Left lung (tissue), 10 donors: ENCODE measurements around the gene AKAP12. TPM values are rescaled to one million over a fixed set of nuclear protein-coding genes. Genes with fewer than 3 reads are reported as not detected.

Experiments
- ATAC-seq: fragments of 200-7000 bp; cut with Tn5 transposase; one replicate; pipeline ENCODE4 v1.9.1; 2020; ENCODE audit warnings: moderate library complexity
- DNase-seq, 4 donors: peaks; one replicate each; pipeline ENCODE4 v3.0.0-alpha.2; 2013 to 2020
- H3K27ac ChIP-seq, 2 donors: fragments of 200-600 bp; sonication (generic) in 1 of 2; one replicate each; pipeline versions ENCODE4 v1.5.0 to v1.8.0; 2020 to 2021
- H3K27me3 ChIP-seq, 2 donors: fragments of 200-600 bp; sonication (generic) in 1 of 2; one replicate each; pipeline versions ENCODE4 v1.5.0 to v1.8.0; 2020 to 2021
- H3K36me3 ChIP-seq, 2 donors: fragments of 200-600 bp; sonication (generic) in 1 of 2; one replicate each; pipeline versions ENCODE4 v1.5.0 to v1.8.0; 2020 to 2021
- H3K4me1 ChIP-seq, 2 donors: fragments of 200-600 bp; one replicate each; pipeline ENCODE4 v1.8.0; 2021
- H3K4me3 ChIP-seq, 2 donors: fragments of 200-600 bp; sonication (generic) in 1 of 2; one replicate each; pipeline versions ENCODE4 v1.5.0 to v1.8.0; 2020 to 2021; ENCODE audit warnings: mild to moderate bottlenecking in 1 of 2
- H3K9me3 ChIP-seq, 2 donors: fragments of 200-600 bp; sonication (generic) in 1 of 2; one replicate each; pipeline versions ENCODE4 v1.5.0 to v1.8.0; 2020 to 2021
- CTCF ChIP-seq, 2 donors: fragments of 200-600 bp; sonication (generic) in 1 of 2; IDR thresholded peaks; one replicate each; pipeline versions ENCODE4 v1.5.0 to v1.8.0; 2021; ENCODE audit warnings: antibody characterized with exemption in 2 of 2
- intact Hi-C, 2 donors: fragments of 100-400 bp; cut with DNase I; formaldehyde crosslinking; loops; one replicate each; pipeline versions ENCODE4 v1.11.2 to v1.14.2; 2022
- polyA plus RNA-seq, 6 donors: library from polyadenylated mRNA; unstranded; fragments of 120-200 nt; gene quantifications; one replicate each; pipeline ENCODE4 v1.2.1, GENCODE V29; 2013; ENCODE audit not compliant: insufficient read length in 6 of 6
- total RNA-seq, 2 donors: library from RNA; stranded (reverse); fragmentation: NEBNext Ultra II Directional; extraction: Animal tissue kit (Norgen Biotek cat#: 25700); gene quantifications; one replicate each; pipeline ENCODE4 v1.2.1, GENCODE V29; 2021
- donor health status: DM: no; HTN: yes; CAD: no.
- donor health status: DM: no; HTN: no; CAD: no.

AKAP12 gene
- total and polyA plus RNA-seq, 8 donors: 28.9 to 125 (median 98.7) TPM

DNA sequence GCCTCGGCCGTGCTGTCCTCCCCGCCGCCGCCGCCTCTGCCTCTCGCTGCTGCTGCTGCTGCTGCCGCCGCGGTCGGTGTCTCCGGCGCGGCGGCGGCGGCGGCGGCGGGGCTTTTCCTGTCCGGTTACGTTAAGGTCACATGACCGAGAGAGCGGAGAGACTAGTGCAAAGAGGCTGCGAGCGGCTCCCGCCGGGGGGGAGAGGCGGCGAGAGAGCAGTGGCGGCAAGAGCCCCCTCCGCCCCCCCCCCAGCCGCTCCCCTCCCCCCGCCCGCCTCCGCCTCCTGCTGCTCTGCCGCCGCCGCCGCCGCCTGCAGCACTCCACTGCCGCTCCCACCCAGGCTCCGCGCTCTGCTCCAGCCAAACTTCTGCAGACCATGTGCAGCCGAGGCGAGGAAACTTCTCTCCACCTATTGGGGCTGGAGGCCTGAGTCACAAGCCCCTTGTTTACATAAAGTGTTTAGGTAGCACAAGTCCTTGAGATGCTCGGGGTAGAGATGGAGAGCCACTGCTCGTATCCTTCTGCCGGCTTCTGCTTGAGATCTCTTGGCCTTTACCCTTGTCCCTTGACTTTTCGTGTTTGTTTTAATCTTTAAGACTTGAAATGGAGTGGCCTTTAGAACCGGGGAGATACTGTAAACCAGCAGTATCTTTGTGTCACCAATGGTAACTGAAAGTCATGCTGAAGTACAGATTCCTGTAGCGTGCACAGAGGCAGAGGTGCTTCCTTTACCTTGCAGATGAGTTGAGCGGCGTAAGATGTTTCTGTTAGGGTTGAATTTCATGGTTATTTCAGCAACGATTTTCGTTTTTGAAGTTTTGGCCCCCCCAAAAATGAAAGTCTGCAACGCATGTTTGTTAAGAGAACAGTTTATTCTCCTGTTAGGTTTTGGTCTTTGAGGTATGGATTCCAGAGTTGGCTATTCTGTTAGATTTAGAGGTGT is 152.0 kb downstream of the AKAP12 start, which contains the start of gene ZBTB2:
Gene ZBTB2, minus strand, starts transcription at position 89 of the 943 bp plus-strand sequence. CDS start 17,922 bp downstream, outside the sequence.
- TF ChIP-seq CTCF (IDR thresholded peaks at IDR 0.05): no peak
- H3K36me3 ChIP-seq: no peaks in the 10 kb centered on the region
- intact Hi-C loops: no loop called here
- H3K9me3 ChIP-seq: no peaks in the 10 kb centered on the region
- H3K4me3 ChIP-seq: peak within 1 kb of the TSS; percentile 98 to 99
- peak; percentile 13 for ATAC-seq
- peak; percentile 42 to 90 (median 76) for DNase-seq
- peak within 1 kb of the TSS; percentile 99 to 100 for H3K27ac ChIP-seq
- H3K4me1 ChIP-seq: peaks cover 18 to 63% of the 10 kb centered on the region in 2 donors
- H3K27me3 ChIP-seq: no peaks in the 10 kb centered on the region

- Histone ChIP-seq H3K9me3 (no peaks in the 10 kb centered on the region), H3K36me3 (peaks cover 0 to 4% of the 10 kb centered on the region in 2 donors), H3K4me3 (peak overlapping the region; percentile 98 to 99), H3K27ac (peak overlapping the region; percentile 99 to 100), H3K27me3 (no peaks in the 10 kb centered on the region), H3K4me1 (peaks cover 18 to 62% of the 10 kb centered on the region in 2 donors)
- ATAC-seq (no peak), DNase-seq (no peak)
- intact Hi-C loops: no loop called here
- TF ChIP-seq CTCF (IDR thresholded peaks at IDR 0.05): no peak
Measured at GRCh38 chr6:151392427-151392826, 152.7 kb downstream of the AKAP12 start.

- intact Hi-C loops: no loop called here
- Histone ChIP-seq H3K4me3 (no peak overlapping the region), H3K27me3 (no peaks in the 10 kb centered on the region), H3K9me3 (no peaks in the 10 kb centered on the region), H3K36me3 (peaks cover 0 to 4% of the 10 kb centered on the region in 2 donors), H3K4me1 (peaks cover 18 to 56% of the 10 kb centered on the region in 2 donors), H3K27ac (peak overlapping the region in 1 of 2 donors; percentile 100)
- ATAC-seq (no peak), DNase-seq (no peak)
- no peak for TF ChIP-seq CTCF (IDR thresholded peaks at IDR 0.05)
Measured at GRCh38 chr6:151393410-151393809, 153.6 kb downstream of the AKAP12 start.

- Histone ChIP-seq H3K4me3 (no peak overlapping the region), H3K27ac (no peak overlapping the region), H3K9me3 (no peaks in the 10 kb centered on the region), H3K4me1 (peaks cover 0 to 48% of the 10 kb centered on the region in 2 donors), H3K36me3 (peaks cover 0 to 20% of the 10 kb centered on the region in 2 donors), H3K27me3 (no peaks in the 10 kb centered on the region)
- intact Hi-C loops: no loop called here
- no peak for ATAC-seq
- no peak for DNase-seq
- no peak for TF ChIP-seq CTCF (IDR thresholded peaks at IDR 0.05)
Measured at GRCh38 chr6:151399679-151400078, 159.9 kb downstream of the AKAP12 start.

DNA sequence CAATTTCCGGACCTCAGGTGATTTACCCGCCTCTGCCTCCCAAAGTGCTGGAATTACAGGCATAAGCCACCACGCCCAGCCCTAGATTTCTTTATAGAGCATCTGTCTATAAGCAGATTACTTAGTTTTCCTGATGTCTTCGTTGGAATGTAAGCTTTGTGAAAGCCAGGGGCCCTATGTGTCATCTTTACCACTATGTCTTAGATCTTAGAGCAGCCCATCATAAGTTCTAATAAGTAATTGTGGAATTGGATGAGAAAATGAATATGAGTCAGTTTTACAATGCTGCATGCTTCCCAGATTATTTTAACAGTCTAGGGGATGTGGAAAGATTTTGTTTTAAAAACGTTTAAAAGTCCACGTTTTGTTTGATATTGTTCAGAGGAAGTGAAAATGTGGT is 160.7 kb downstream of the AKAP12 start:
- Histone ChIP-seq H3K4me3 (no peak overlapping the region), H3K27ac (no peak overlapping the region), H3K4me1 (peaks cover 0 to 40% of the 10 kb centered on the region in 2 donors), H3K9me3 (no peaks in the 10 kb centered on the region), H3K36me3 (peaks cover 0 to 28% of the 10 kb centered on the region in 2 donors), H3K27me3 (no peaks in the 10 kb centered on the region)
- intact Hi-C loops: no loop called here
- TF ChIP-seq CTCF (IDR thresholded peaks at IDR 0.05): no peak
- ATAC-seq: no peak
- DNase-seq: no peak
